CD4-positive, alpha-beta T cell treated with Interleukin-12 subunit alpha and Interleukin-12 subunit beta, for 1 hour (primary cell): ENCODE data around the gene GRK1.

Source experiments
- DNase-seq: peaks from one replicate; pipeline ENCODE4 v3.0.0-alpha.2; 2020

Gene GRK1

GRCh38 chr13:113632706-113633484 is 34.1 kb upstream of the GRK1 start:
- no peak for DNase-seq

GRCh38 chr13:113633485-113633873 is 33.5 kb upstream of the GRK1 start:
- no peak for DNase-seq

DNA sequence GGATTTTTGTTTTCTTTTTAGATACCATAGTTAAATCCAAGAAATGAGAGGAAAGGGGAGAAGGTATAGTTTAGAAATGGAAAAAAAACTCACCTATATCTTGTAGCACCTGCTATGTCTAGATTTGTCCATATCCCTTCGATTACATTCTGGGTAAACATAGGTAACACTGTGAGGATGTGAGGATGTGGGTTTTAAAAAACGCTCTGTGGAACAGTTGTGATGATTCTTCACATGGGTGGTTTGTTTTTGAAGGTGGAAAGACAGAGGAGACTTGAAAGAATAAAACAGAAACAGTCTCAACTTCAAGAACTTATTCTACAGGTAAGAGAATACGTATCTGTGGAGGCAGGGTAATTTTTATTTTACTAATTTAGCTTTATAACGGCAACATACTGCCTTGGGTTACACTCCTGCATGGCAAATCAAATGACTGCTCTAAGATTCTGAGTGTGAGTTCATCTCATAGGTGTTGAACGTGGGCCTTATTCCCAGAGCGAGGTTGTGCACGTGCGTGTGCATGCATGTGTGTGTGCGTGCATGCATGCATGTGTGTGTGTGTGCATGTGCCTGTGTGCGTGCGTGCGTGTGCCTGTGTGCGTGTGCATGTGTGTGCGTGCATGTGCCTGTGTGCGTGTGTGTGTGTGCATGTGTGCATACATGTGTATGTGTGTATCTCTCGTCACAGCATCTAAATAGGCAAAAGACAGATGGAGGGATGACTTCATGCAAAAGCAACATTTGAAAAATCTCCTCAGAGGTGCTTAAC is 32.6 kb upstream of the GRK1 start:
- DNase-seq = no peak

DNA sequence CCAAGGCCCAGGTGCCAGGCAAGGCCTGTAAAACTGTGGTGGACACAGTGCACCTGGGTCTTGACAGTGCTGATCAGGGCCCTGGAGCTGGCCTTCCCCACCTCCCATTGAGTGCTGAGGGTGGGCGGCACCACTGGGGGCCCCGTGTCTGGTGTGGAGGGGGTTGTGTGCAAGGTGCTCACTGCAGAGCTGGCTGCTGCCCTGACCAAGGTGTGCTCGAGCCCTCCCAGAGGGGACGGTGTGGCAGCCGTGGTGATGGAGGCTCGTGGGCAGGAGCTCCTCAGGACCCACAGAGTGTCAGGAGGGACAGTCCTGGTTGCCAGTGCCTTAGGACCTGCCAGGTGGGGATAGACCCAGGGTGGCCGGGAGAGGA is 32.0 kb upstream of the GRK1 start:
- no peak for DNase-seq

- DNase-seq = no peak
Measured at GRCh38 chr13:113635709-113636108, 31.3 kb upstream of the GRK1 start.

GRCh38 chr13:113636266-113636963 is 30.6 kb upstream of the GRK1 start:
- DNase-seq = no peak

DNA sequence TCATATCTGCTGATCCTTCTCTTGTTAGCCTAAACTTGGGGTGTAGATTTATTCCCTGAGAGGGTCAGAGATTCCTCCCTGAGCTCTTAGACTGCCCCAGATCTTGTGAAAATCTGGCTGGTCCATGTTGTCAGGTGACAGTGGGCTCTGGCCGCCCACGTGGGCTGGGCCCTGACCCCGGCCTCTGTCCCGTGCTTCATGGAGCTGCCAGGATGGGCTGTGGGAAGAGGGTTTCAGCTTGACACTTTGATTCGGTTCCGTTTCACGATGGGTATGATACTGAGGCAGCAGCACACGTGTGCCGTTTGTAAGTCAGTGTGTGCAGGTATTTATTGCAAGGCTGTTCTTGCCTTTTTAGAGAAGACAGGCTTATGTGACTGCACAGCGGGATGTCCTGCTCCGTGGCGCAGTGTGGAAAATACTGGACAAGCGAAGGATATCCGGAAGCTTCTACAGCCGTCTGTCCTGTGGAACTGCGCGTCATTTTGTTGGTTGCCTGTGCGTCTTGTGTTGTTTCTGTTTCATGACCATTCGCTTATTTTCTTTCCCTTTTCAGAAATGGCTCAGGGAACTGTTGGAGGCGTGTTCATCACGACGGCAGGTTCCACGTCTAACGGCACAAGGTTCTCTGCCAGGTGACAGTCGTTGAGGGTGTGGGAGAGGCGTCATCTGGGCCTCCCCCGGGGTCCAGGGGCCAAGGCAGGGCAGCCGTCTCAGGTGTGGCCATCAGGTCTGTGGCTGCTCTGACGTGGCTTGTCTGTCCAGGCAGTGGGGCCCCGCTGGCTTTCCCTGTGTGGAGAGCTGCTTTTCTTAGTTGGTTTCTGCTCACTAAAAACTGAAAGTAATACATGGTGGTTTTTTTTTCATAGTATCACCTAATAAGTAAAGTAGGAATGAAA is 29.5 kb upstream of the GRK1 start:
- DNase-seq = no peak

DNA sequence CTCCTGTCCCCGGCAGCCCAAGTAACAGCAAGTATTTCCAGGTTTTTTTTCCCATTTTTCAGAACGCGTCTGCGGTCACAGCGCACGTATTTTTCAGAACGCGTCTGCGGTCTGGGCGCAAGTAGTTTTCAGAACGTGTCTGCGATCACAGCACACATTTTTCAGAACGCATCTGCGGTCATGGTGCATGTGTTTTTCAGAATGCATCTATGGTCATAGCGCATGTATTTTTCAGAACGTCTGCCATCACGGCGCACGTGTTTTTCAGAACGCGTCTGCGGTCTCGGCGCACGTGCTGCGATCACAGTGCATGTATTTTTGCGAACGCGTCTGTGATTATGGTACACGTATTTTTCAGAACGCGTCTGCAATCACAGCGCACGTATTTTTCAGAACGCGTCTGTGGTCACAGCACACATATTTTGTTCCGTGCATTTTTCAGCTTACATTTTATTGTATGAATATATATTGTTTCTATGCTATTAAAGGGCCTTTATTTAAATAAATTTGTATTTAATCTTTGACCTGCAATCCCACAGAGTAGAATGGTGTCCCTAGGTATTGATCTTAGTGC is 28.8 kb upstream of the GRK1 start:
- no peak for DNase-seq

DNA sequence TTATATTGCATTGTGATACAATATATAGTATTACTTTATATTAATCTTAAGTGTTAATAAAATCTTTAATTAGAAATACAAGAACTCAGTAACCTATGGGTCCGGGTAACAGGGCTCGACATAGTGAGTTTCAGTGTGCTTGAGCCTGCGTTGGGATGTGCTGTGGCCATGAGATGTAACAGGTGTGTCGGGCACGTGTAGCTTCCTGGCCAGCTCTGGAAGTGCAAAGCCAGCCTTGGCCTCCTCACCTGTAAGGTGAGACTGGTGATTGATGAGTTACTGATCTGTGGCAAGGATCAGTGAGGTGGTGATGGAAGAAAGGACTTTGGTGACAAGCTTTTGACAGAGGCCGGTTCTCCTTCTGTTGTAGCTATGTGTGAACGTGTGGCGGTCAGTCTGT is 28.2 kb upstream of the GRK1 start:
- no peak for DNase-seq

DNA sequence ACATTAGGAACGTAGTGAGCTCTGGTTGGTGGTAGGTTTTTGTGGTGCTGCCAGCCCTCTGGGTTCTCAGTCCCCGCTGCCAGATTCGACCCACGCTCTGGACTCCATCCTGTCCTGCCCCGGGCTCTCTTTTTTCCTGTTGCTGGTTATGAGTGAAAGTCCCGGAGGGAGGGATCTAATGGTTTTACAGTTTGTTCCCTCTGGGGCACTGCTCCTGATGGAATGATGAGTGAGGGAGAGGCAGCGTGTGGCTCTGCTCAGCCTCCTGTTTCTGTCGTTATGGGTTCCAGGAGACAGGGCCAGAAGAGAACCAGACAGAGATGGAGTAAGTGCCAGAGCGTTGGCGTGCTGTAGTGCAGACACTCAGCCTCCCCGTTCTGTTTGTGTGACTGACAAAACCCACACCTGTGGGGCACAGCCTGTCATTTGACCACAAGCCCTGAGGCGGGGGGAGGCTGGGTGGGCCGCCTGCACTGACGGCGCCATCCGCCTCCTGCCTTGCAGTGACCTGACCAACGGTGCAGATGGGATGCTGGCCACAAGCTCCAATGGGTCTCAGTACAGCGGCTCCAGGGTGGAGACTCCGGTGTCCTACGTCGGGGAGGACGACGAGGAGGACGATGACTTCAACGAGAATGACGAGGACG is 27.3 kb upstream of the GRK1 start:
- no peak for DNase-seq

DNA sequence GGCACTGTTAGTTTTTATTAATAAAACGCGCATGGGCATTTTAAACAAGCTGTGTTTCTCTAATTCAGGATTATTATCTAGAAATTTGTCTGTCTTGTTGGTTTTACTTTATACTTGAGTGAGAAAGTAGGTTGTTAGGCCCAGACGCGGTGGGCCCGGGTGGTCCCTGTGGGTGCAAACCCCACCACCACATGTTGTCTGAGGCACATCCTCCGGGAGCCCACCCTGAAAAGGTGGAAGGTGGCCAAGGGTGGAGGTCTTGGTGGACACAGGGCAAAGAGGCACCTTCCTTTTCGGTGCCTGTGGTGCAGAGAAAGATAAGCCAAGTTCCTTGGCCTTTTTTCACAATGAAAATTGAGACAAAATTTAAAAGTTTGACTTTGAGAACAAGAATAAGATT is 25.6 kb upstream of the GRK1 start:
- no peak for DNase-seq

DNA sequence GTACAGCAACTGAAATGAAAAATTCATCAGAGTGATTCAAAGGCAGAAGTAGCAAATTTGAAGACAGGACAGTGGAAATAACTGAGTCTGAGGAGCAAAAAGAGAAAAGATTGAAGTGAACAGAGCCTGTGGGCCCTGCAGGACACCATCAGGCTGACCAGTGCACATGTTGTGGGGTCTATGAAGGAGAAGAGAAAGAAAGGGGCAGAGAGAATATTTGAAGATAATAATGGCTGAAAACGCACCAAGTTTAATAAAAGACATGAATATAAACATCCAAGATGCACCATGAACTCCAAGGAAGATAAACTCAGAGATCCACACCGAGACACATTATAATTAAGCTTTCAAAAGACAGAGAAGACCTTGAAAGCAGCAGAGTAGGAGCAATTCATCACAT is 24.5 kb upstream of the GRK1 start:
- no peak for DNase-seq

DNA sequence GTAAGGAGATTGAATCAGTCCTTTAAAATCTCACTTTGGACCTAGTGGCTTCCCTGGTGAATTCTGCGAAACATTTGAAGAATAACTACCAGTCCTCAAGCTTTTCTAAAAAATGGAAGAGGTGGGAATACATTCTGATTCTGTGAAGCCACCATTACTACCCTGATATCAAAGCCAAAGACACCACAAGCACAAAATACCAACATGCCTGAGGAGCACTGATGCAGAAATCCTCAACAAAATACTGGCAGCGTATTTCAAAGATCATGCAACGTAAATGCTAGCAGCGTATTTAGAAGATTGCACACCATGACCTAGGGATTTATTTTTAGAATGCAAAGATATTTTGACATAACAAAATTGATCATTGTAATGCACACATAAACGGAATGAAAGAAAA is 23.4 kb upstream of the GRK1 start:
- DNase-seq = no peak

- no peak for DNase-seq
Measured at GRCh38 chr13:113644800-113645199, 22.2 kb upstream of the GRK1 start.

GRCh38 chr13:113645329-113645728 is 21.7 kb upstream of the GRK1 start:
- DNase-seq = no peak

DNA sequence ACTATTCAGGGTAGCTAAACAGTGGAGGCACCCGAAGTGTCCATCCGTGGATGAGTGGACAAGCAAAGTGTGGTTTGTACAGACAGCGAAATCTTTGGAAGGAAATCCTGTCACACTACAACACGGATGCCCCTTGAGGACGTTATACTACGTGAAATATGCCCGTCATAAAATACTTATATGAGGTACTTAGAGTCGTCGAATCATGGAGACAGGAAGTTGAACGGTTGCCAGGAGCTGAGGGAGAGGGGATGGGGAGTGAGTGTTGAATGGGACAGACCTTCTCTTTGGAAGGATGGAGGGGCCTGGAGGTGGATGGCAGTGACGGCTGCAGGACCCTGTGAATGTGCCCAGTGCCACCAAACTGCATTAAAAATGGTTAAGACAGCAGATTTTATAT is 20.6 kb upstream of the GRK1 start:
- DNase-seq = no peak

DNA sequence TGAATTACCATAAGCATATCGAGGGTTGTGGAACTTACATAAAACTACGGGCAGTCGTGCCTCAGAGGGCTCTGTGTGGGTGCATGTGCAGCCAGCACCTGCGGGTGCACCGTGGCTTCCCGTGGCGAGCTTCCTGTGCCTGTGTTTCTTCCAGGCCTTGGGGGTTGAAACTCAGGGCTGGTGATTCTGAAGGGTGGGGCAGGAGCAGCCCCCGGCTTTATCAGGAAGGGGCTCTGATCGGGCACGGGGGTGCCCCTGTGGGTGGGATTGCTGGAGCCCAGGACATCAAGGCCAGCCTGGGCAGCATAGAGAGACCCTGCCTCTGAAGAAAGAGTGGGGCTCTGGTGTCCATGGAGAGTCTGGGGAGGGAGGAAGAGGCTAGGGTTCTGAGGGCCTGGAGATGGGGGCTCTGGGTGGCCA is 20.1 kb upstream of the GRK1 start:
- no peak for DNase-seq

DNA sequence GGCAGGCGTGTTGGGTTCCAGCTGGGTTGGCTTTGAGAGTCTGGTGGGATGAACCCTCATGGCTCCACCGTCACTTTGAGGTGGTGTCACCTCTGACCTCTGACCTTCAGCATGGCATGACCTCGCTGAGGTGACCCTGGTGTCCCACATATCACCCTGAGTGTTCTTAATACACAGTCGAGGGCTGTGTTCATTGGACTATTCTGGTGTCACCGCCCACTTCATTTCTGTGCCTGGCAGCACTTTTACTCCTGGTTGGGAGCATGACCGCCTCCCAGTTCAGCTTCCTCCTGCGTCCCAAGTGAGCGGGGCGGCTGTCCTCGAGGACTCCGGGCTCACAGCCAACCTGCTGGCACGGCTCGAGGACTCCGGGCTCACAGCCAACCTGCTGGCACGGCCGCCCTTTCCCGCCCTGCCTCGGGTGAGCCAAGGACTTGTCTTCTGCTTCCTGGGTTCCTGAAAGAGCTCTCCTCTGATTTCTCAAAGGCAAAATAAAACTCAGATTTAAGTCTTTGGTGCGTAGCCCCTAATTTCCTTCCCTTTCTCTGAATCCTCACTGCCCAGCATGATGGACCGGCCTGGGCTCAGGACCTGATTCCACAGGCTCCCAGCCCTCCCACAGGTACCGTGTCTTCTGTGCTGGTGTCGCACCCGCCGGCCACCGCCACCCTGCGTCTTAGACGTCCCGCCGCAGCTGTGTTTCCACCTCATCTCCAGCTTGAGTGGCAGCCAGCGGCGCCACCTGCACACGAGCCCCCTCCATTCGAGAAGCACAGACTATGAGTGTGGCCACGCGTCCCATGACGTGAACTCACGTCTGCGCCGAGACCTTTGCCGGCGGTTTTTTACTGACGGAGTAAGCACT is 19.4 kb upstream of the GRK1 start:
- no peak for DNase-seq

DNA sequence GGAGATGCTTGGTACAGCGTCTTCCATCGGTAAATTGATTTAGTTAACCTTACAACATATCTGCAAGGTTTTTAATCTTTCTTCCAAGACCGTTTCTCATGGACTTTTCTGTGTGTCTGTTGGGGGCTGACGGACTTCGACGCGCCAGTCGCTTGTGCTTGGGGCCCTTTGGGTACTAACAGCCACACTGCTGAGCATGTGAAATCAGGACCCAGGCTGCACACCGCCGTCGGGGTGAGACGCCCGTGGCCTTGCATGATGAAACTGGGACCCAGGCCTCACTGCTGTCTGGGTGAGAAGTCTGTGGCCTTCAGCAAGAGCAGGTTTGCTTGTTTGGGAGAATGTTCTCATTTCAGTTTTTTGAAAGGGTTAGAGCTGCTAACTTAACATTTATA is 18.8 kb upstream of the GRK1 start:
- no peak for DNase-seq

DNA sequence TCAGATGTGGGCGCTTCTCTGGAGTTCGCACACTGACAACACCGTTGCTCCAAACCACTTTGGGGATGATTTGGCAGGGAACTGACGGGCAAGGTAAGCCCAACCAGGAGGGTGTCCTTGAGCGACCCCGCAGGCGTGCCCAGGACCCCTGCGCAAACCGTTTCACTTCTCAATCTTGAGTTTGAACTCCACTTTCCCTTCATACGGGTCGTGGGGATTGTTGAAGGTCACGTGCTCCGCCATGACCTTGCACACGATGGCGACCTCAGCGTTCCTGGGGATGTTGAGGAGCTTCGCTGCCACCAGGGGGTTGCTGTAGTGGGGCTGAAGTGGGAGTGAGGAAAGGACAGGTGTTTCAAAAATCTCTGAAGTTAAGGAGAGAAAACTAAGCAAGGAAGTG is 17.8 kb upstream of the GRK1 start:
- DNase-seq = no peak

DNA sequence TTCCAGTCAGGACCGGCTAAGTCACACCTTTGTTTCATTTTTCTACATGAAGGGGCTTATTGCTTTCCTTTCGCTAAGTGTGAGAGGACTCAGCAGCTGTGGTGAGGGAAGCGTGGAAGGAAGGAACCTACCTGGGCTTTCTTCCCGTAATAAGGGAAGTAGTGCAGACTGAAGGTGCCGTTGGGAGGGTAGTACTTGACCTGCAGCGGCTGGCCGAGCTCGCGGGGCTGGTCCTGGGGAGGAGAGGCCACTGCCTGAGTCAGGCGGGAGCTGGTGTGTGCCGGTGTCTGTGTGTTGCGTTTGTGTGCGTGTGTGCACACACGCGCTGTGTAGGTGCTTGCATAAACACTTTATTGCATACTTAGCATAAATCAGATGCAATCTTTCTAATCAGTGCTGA is 16.7 kb upstream of the GRK1 start:
- DNase-seq = no peak
